Measurements from ENCODE around the gene FZD2.
"Not testable (repeated sequence)": the region's sequence is repeated elsewhere in the genome, so short reads cannot be mapped to it uniquely, and the experiment has no call there.

FZD2 gene

GRCh38 chr17:44578947-44579346, 21.7 kb downstream of the FZD2 start:
- DNase-seq = no peak

GRCh38 chr17:44581868-44582267, 24.6 kb downstream of the FZD2 start:
- no peak for DNase-seq

GRCh38 chr17:44584443-44584842, 27.2 kb downstream of the FZD2 start:
- no peak for DNase-seq

GRCh38 chr17:44585315-44585714, 28.0 kb downstream of the FZD2 start:
- no peak for DNase-seq

GRCh38 chr17:44587339-44587738, 30.1 kb downstream of the FZD2 start:
- no peak for DNase-seq

GRCh38 chr17:44589316-44590071, 32.2 kb downstream of the FZD2 start:
- no peak for DNase-seq

- DNase-seq = not testable (repeated sequence)
These were observed 32.8 kb downstream of the FZD2 start for GRCh38 chr17:44590072-44590462.

- DNase-seq = not testable (repeated sequence)
These were observed 33.5 kb downstream of the FZD2 start for GRCh38 chr17:44590762-44591161.

GRCh38 chr17:44591206-44591605, 33.9 kb downstream of the FZD2 start:
- no peak for DNase-seq

- no peak for DNase-seq
These were observed 35.9 kb downstream of the FZD2 start for GRCh38 chr17:44593156-44593555.

GRCh38 chr17:44595216-44595775, 38.0 kb downstream of the FZD2 start:
- no peak for DNase-seq

- no peak for DNase-seq
These were observed 41.0 kb downstream of the FZD2 start for GRCh38 chr17:44598329-44598728.

- DNase-seq = no peak
These were observed 41.6 kb downstream of the FZD2 start for GRCh38 chr17:44598932-44599297.

- no peak for DNase-seq
These were observed 42.3 kb downstream of the FZD2 start for GRCh38 chr17:44599298-44600175.

GRCh38 chr17:44601539-44601938, 44.3 kb downstream of the FZD2 start:
- no peak for DNase-seq

- no peak for DNase-seq
These were observed 44.7 kb downstream of the FZD2 start for GRCh38 chr17:44601973-44602372.

GRCh38 chr17:44602390-44602789, 45.1 kb downstream of the FZD2 start:
- DNase-seq = no peak

GRCh38 chr17:44602970-44603369, 45.7 kb downstream of the FZD2 start:
- no peak for DNase-seq

- DNase-seq = no peak
These were observed 47.0 kb downstream of the FZD2 start for GRCh38 chr17:44604116-44604761.

- DNase-seq = no peak
These were observed 47.6 kb downstream of the FZD2 start for GRCh38 chr17:44604768-44605485.

GRCh38 chr17:44606658-44607057, 49.4 kb downstream of the FZD2 start:
- DNase-seq = no peak

- no peak for DNase-seq
These were observed 50.8 kb downstream of the FZD2 start for GRCh38 chr17:44607836-44608690.

Data from CD4-positive, alpha-beta T cell treated with Interleukin-4 for 4 hours (primary cell).